SK-N-SH (cell line): ENCODE measurements around the gene TBXAS1. TPM values are rescaled to one million over a fixed set of nuclear protein-coding genes. Genes with fewer than 3 reads are reported as not detected.

Experiments
- CTCF ChIA-PET: fragments of 300-600, 350-600 bp; formaldehyde crosslinking; extraction: SDS; loops from one replicate; lab custom pipeline; 2021; lab: Yijun Ruan, JAX
- POLR2A ChIA-PET: fragments of 350-600 bp; sonication (Branson Sonifier 250); formaldehyde crosslinking; extraction: SDS; loops from one replicate; lab custom pipeline; 2020; ENCODE audit warnings: antibody characterized with exemption, inconsistent platforms; lab: Yijun Ruan, JAX
- DNase-seq: peaks from one replicate; pipeline ENCODE4 v3.0.0; 2012
- H2AFZ ChIP-seq: fragments of 200-600 bp; sonication (generic); 2 replicates; pipeline ENCODE4 v1.8.1; 2016; ENCODE audit warnings: antibody characterized with exemption, mild to moderate bottlenecking, low read depth
- H3F3A ChIP-seq: fragments of 200-600 bp; sonication (generic); replicated peaks from 2 replicates; pipeline ENCODE3; 2016; ENCODE audit warnings: antibody characterized with exemption, mild to moderate bottlenecking; ENCODE audit not compliant: insufficient read depth
- H3K27ac ChIP-seq, 2 experiments: fragments of 200-500 bp in 1 of 2; fragments of 200-600 bp in 1 of 2; sonication (Bioruptor generic) in 1 of 2; sonication (generic), shearing (Covaris generic) in 1 of 2; 2 replicates each; pipeline versions ENCODE4 v1.5.1 to v1.6.1; 2014 to 2016; ENCODE audit warnings: low read depth in 2 of 2, inconsistent platforms in 1 of 2, low read length in 1 of 2, mild to moderate bottlenecking in 1 of 2, mixed read lengths in 1 of 2
- H3K27me3 ChIP-seq: fragments of 200-600 bp; sonication (generic), shearing (Covaris generic); 2 replicates; pipeline ENCODE4 v1.6.1; 2016; ENCODE audit warnings: mixed run types; ENCODE audit not compliant: insufficient read depth
- H3K36me3 ChIP-seq, 2 experiments: fragments of 200-500 bp in 1 of 2; fragments of 200-600 bp in 1 of 2; sonication (Bioruptor generic) in 1 of 2; sonication (generic) in 1 of 2; replicated peaks in 1 of 2; 2 replicates each; pipeline versions ENCODE3 to v1.5.1; 2014 to 2016; ENCODE audit warnings: low read length in 1 of 2, mild to moderate bottlenecking in 1 of 2; ENCODE audit not compliant: insufficient read depth in 2 of 2, control insufficient read depth in 1 of 2
- H3K4me1 ChIP-seq, 2 experiments: fragments of 200-500 bp in 1 of 2; fragments of 200-600 bp in 1 of 2; sonication (Bioruptor generic) in 1 of 2; sonication (generic), shearing (Covaris generic) in 1 of 2; 2 replicates each; pipeline versions ENCODE4 v1.5.1 to v1.6.1; 2014 to 2016; ENCODE audit warnings: low read depth in 1 of 2, low read length in 1 of 2, mixed run types in 1 of 2; ENCODE audit not compliant: insufficient read depth in 2 of 2, control insufficient read depth in 1 of 2
- H3K4me2 ChIP-seq: fragments of 200-600 bp; sonication (generic), shearing (Covaris generic); 2 replicates; pipeline ENCODE4 v1.6.1; 2017; ENCODE audit warnings: mixed run types
- H3K4me3 ChIP-seq, 2 experiments: fragments of 200-500 bp in 1 of 2; fragments of 200-600 bp in 1 of 2; sonication (Bioruptor generic) in 1 of 2; sonication (generic), shearing (Covaris generic) in 1 of 2; 2 replicates each; pipeline versions ENCODE4 v1.5.1 to v1.8.1; 2014 to 2016; ENCODE audit warnings: low read depth in 2 of 2, inconsistent platforms in 1 of 2, low read length in 1 of 2, mild to moderate bottlenecking in 1 of 2, mixed read lengths in 1 of 2, moderate library complexity in 1 of 2
- H3K79me2 ChIP-seq: fragments of 200-600 bp; sonication (generic); 2 replicates; pipeline ENCODE4 v1.8.1; 2017; ENCODE audit warnings: mild to moderate bottlenecking; ENCODE audit not compliant: insufficient read depth
- H3K9ac ChIP-seq: fragments of 200-600 bp; sonication (generic); 2 replicates; pipeline ENCODE4 v1.6.1; 2017; ENCODE audit warnings: mixed run types
- H3K9me2 ChIP-seq: fragments of 200-600 bp; sonication (generic); 2 replicates; pipeline ENCODE4 v1.6.1; 2017; ENCODE audit warnings: mixed run types
- H3K9me3 ChIP-seq: fragments of 200-600 bp; sonication (generic); 2 replicates; pipeline ENCODE4 v1.6.1; 2017; ENCODE audit warnings: mixed run types, mild to moderate bottlenecking, moderate library complexity
- H4K20me1 ChIP-seq: fragments of 200-600 bp; sonication (generic); 2 replicates; pipeline ENCODE4 v1.6.1; 2017; ENCODE audit warnings: mild to moderate bottlenecking, mixed run types; ENCODE audit not compliant: insufficient read depth
- CHD2 ChIP-seq: fragments of 150-350 bp; IDR thresholded peaks from 2 replicates; pipeline ENCODE4 v1.6.1; 2018; ENCODE audit warnings: low read length; ENCODE audit not compliant: partially characterized antibody
- ELF1 ChIP-seq: IDR thresholded peaks from 2 replicates; pipeline ENCODE4 v1.4.0; 2012
- FOXM1 ChIP-seq: IDR thresholded peaks from 2 replicates; pipeline ENCODE4 v1.4.0; 2012; ENCODE audit warnings: low read depth, mild to moderate bottlenecking
- GATA2 ChIP-seq: sonication (generic); formaldehyde crosslinking; IDR thresholded peaks from 2 replicates; pipeline ENCODE4 v1.5.0; 2020; ENCODE audit warnings: mild to moderate bottlenecking, missing genetic modification reagents
- IRF3 ChIP-seq: fragments of 150-350 bp; IDR thresholded peaks from 2 replicates; pipeline ENCODE4 v1.6.1; 2016; ENCODE audit warnings: mild to moderate bottlenecking, low read depth, low read length
- JUND ChIP-seq: IDR thresholded peaks from 2 replicates; pipeline ENCODE4 v1.4.0; 2012
- MAX ChIP-seq: IDR thresholded peaks from 2 replicates; pipeline ENCODE4 v1.4.0; 2012; ENCODE audit warnings: low read depth
- MXI1 ChIP-seq: IDR thresholded peaks from 2 replicates; pipeline ENCODE4 v1.6.1; 2012; ENCODE audit warnings: mild to moderate bottlenecking, low read depth, low read length, improper control_type of control experiment
- NFIC ChIP-seq: IDR thresholded peaks from 2 replicates; pipeline ENCODE4 v1.4.0; 2012; ENCODE audit warnings: borderline replicate concordance
- NRF1 ChIP-seq: IDR thresholded peaks from 2 replicates; pipeline ENCODE4 v1.6.1; 2012; ENCODE audit warnings: low read depth, mild to moderate bottlenecking, low read length
- PBX3 ChIP-seq: IDR thresholded peaks from 2 replicates; pipeline ENCODE4; 2012
- POLR2AphosphoS5 ChIP-seq: IDR thresholded peaks from 2 replicates; pipeline ENCODE4 v1.6.1; 2012; ENCODE audit warnings: low read depth, low read length
- RAD21 ChIP-seq: IDR thresholded peaks from 2 replicates; pipeline ENCODE4 v1.6.1; 2012; ENCODE audit warnings: mild to moderate bottlenecking, low read length
- RFX5 ChIP-seq: IDR thresholded peaks from 2 replicates; pipeline ENCODE4 v1.6.1; 2012; ENCODE audit warnings: mild to moderate bottlenecking, improper control_type of control experiment, low read length
- TAF1 ChIP-seq: IDR thresholded peaks from 2 replicates; pipeline ENCODE4 v1.6.1; 2012; ENCODE audit warnings: low read depth, mild to moderate bottlenecking, low read length, moderate library complexity, borderline replicate concordance
- USF1 ChIP-seq: IDR thresholded peaks from 2 replicates; pipeline ENCODE4 v1.4.0; 2012; ENCODE audit warnings: low read depth, borderline replicate concordance
- USF2 ChIP-seq: fragments of 150-350 bp; IDR thresholded peaks from 2 replicates; pipeline ENCODE4 v1.6.1; 2017; ENCODE audit warnings: antibody characterized with exemption, low read length, low read depth, borderline replicate concordance
- ZBTB33 ChIP-seq: IDR thresholded peaks from 2 replicates; pipeline ENCODE4 v1.4.0; 2012; ENCODE audit warnings: low read depth, borderline replicate concordance
- WGBS: methylation state at CpG from one replicate; pipeline ENCODE4 v1.1.6; 2017; ENCODE audit warnings: low lambda C conversion rate; 5-methylcytosine and 5-hydroxymethylcytosine counted together
- polyA plus RNA-seq, 3 experiments: library from polyadenylated mRNA; depleted of rRNA; stranded (reverse); fragments of >200 nt; gene quantifications; 2 replicates each; pipeline ENCODE4 v1.2.3, GENCODE V29; 2012

Gene TBXAS1
- polyA plus RNA-seq, 1 of the 3 experiments (the other 2 are of a cell fraction), result 4.4 TPM

GRCh38 chr7:140047197-140047596, 218.1 kb downstream of the TBXAS1 start (continued):
- TF ChIP-seq ZBTB33, result no peak

- peaks cover 0 to 4% of the 10 kb centered on the region in 2 experiments; a peak in 1 of 4 replicates for H3K4me1 ChIP-seq
- 78% methylated on average over 4 of the region's 4 CpGs for WGBS
- H3K27me3 ChIP-seq, result no peaks in the 10 kb centered on the region
- CTCF ChIA-PET, result interaction anchor here (1.5 to 2.0 kb wide), 2 partner anchors 9 to 31 kb away, joined by 4 to 5 read pairs; no protein-coding TSS in a partner anchor
- TF ChIP-seq IRF3 (no peak), ELF1 (no peak), POLR2AphosphoS5 (no peak), TAF1 (no peak), FOXM1 (no peak), GATA2 (CRISPR knock-in tag) (no peak), USF2 (no peak), JUND (no peak), MXI1 (no peak), RAD21 (no peak), PBX3 (no peak), MAX (no peak), USF1 (no peak), NFIC (no peak), RFX5 (no peak), CHD2 (no peak), NRF1 (no peak)
- H3K36me3 ChIP-seq, result peaks cover 0 to 5% of the 10 kb centered on the region in 2 experiments
- no peak overlapping the region for H3K4me2 ChIP-seq
- no peaks in the 10 kb centered on the region for H3K9me2 ChIP-seq
- no peak for DNase-seq
- no peaks in the 10 kb centered on the region for H4K20me1 ChIP-seq
- no peak overlapping the region for H3K27ac ChIP-seq
- no peak overlapping the region for H2AFZ ChIP-seq
- no peaks in the 10 kb centered on the region for H3F3A ChIP-seq
- H3K79me2 ChIP-seq, result no peaks in the 10 kb centered on the region
- H3K9ac ChIP-seq, result no peak overlapping the region
- POLR2A ChIA-PET, result no interaction called here
- no peak overlapping the region for H3K4me3 ChIP-seq
- no peaks in the 10 kb centered on the region for H3K9me3 ChIP-seq
Observed at GRCh38 chr7:140048138-140048537, 219.1 kb downstream of the TBXAS1 start.
